Small intestine (tissue), 7 donors: ENCODE data around the gene ZBTB40. TPM values are rescaled to one million over a fixed set of nuclear protein-coding genes. Genes with fewer than 3 reads are reported as not detected.

ENCODE experiments used
- DNase-seq, 2 donors: peaks; one replicate each; pipeline versions ENCODE4 v3.0.0 to v3.0.0-alpha.2; 2013
- FAIRE-seq: peaks from 2 replicates; lab custom pipeline; 2012; peaks lifted over from hg19 to GRCh38; lab: Jason Lieb, UNC
- H3K27ac ChIP-seq, 3 donors: one replicate each; pipeline ENCODE4 v1.5.1; 2013; ENCODE audit warnings: low read length in 2 of 3, mild to moderate bottlenecking in 2 of 3, control low read depth in 1 of 3, inconsistent platforms in 1 of 3, low read depth in 1 of 3, moderate library complexity in 1 of 3
- H3K27me3 ChIP-seq, 3 donors: one replicate each; pipeline ENCODE4 v1.6.1; 2013; ENCODE audit warnings: low read length in 3 of 3, inconsistent platforms in 1 of 3; ENCODE audit not compliant: control insufficient read depth in 3 of 3, insufficient read depth in 3 of 3
- H3K36me3 ChIP-seq, 3 donors: one replicate each; pipeline ENCODE4 v1.6.1; 2013; ENCODE audit warnings: low read length in 3 of 3, inconsistent platforms in 1 of 3, low read depth in 1 of 3, mild to moderate bottlenecking in 1 of 3, moderate library complexity in 1 of 3; ENCODE audit not compliant: control insufficient read depth in 3 of 3, insufficient read depth in 2 of 3
- H3K4me1 ChIP-seq, 3 donors: one replicate each; pipeline ENCODE4 v1.6.1; 2013; ENCODE audit warnings: low read length in 2 of 3, inconsistent platforms in 1 of 3, low read depth in 1 of 3, mild to moderate bottlenecking in 1 of 3, moderate library complexity in 1 of 3; ENCODE audit not compliant: control insufficient read depth in 3 of 3, insufficient read depth in 2 of 3
- H3K4me3 ChIP-seq, 3 donors: one replicate each; pipeline ENCODE4 v1.5.1; 2013; ENCODE audit warnings: low read length in 3 of 3, control low read depth in 1 of 3, inconsistent platforms in 1 of 3, low read depth in 1 of 3, mild to moderate bottlenecking in 1 of 3, moderate library complexity in 1 of 3
- H3K9me3 ChIP-seq, 2 donors: one replicate each; pipeline ENCODE4 v1.6.1; 2013; ENCODE audit warnings: low read depth in 1 of 2, low read length in 1 of 2; ENCODE audit not compliant: control insufficient read depth in 2 of 2, insufficient read depth in 1 of 2
- WGBS, 3 donors: extraction: QIAGEN DNeasy Blood & Tissue Kit; methylation state at CpG; one replicate each; pipeline ENCODE4 v1.1.7; 2013; 5-methylcytosine and 5-hydroxymethylcytosine counted together
- polyA plus RNA-seq, 4 donors: library from polyadenylated mRNA; stranded (reverse) in 3 of 4; unstranded in 1 of 4; fragments of 200-250 nt in 3 of 4; fragments of 120-200 nt in 1 of 4; gene quantifications; one replicate each; pipeline versions ENCODE4 v1.2.1 to v1.2.3, GENCODE V29; 2013
- donor health status: healthy with polysubstance abuse.
- donor health status: control.
- donor health status: control.
- donor health status: Bipolar disorder and iron deficiency.
- donor health status: healthy.

ZBTB40 gene
- polyA plus RNA-seq, 4 donors, result 4.1 to 14.6 (median 6.7) TPM

DNA sequence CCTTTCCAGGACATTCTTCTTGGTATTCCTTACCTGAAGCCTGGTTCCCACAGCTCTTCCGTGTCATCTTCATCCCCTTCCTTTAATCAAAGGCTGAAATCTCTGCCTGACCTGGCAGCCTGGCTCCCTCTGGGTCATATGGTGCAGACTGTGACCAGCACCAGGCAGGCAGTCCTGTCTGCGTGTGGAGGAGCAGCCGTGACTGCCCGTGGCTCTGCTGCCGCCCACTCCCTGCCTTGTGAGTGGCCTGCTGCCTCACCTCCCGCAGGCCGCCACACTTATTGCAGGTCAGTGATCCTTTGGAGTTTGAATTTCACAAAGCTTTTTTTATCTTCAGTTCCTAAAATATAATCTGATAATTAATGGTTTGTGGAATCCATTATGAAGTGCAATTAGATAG lies 75.5 kb downstream of the ZBTB40 start:
- Histone ChIP-seq H3K9me3 (no peaks in the 10 kb centered on the region), H3K27me3 (no peaks in the 10 kb centered on the region), H3K4me1 (peaks cover 0 to 19% (median 3%) of the 10 kb centered on the region in 3 donors), H3K36me3 (peaks cover 10 to 71% (median 10%) of the 10 kb centered on the region in 3 donors), H3K4me3 (no peak overlapping the region), H3K27ac (no peak overlapping the region)
- FAIRE-seq, result no peak
- no peak for DNase-seq
- 89 to 92% (median 90%) methylated on average over 7 of the region's 7 CpGs for WGBS, 3 donors

DNA sequence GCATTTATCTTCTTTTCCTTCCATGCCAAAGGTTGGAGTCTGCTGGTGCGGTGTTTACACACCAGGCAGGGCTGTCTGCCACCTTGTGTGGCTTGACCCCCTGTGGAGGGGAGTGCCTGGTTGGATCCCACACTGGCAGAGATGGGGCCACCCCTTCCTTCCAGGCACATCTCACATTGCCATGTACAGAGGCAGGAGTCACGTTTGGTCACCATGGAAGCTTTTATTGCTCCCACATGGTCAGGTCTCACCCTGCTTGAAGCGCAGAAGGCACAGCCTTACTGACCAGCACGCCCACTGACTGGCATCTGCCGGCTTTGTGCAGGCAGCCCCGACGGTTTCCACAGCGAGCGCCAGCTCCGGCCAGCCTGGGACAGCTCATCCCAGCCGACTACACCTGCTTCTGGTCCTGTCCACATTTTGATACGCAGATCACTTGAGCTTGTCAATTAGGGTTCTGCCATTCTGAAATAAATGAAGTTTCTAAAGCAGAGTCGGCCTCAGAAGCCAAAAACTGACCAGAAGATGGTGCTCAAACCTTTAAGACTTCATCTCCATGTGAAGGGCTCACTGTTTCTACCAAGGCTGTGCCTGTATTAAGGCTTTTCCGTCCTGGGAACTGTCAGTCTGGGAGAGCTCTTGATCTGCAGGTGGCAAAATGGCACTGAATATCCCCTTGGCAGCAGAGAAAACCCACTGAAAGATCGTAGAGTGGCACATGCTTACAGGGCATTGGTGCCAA lies 76.1 kb downstream of the ZBTB40 start:
- FAIRE-seq (no peak), DNase-seq (no peak)
- no peaks in the 10 kb centered on the region for H3K9me3 ChIP-seq
- peaks cover 8 to 72% (median 10%) of the 10 kb centered on the region in 3 donors for H3K36me3 ChIP-seq
- H3K27me3 ChIP-seq, result no peaks in the 10 kb centered on the region
- 88 to 89% (median 88%) methylated on average over 15 of the region's 15 CpGs for whole genome bisulfite sequencing, 3 donors
- H3K4me3 ChIP-seq, result no peak overlapping the region
- H3K27ac ChIP-seq, result no peak overlapping the region
- peaks cover 0 to 21% (median 3%) of the 10 kb centered on the region in 3 donors for H3K4me1 ChIP-seq

GRCh38 chr1:22528451-22528850 lies 76.8 kb downstream of the ZBTB40 start:
- Histone ChIP-seq H3K27me3 (no peaks in the 10 kb centered on the region), H3K36me3 (peaks cover 8 to 77% (median 10%) of the 10 kb centered on the region in 3 donors), H3K27ac (no peak overlapping the region), H3K9me3 (no peaks in the 10 kb centered on the region), H3K4me1 (peaks cover 0 to 21% (median 3%) of the 10 kb centered on the region in 3 donors), H3K4me3 (no peak overlapping the region)
- no peak for DNase-seq
- WGBS, 3 donors, result 96% methylated on average over 7 of the region's 7 CpGs
- FAIRE-seq, result no peak

GRCh38 chr1:22529901-22530621 lies 78.4 kb downstream of the ZBTB40 start:
- Histone ChIP-seq H3K4me3 (no peak overlapping the region), H3K4me1 (peaks cover 0 to 21% (median 3%) of the 10 kb centered on the region in 3 donors), H3K9me3 (no peaks in the 10 kb centered on the region), H3K27me3 (no peaks in the 10 kb centered on the region), H3K27ac (peak overlapping the region in 2 of 3 donors; percentile 41 to 78), H3K36me3 (peaks cover 4 to 71% (median 5%) of the 10 kb centered on the region in 3 donors)
- peak in 1 of 2 donors; percentile 25 for DNase-seq
- FAIRE-seq, result no peak
- 65 to 78% (median 74%) methylated on average over 12 of the region's 12 CpGs for WGBS, 3 donors

GRCh38 chr1:22530715-22531114 lies 79.1 kb downstream of the ZBTB40 start:
- H3K36me3 ChIP-seq, result peaks cover 3 to 70% (median 4%) of the 10 kb centered on the region in 3 donors
- WGBS, 3 donors, result 71 to 76% (median 74%) methylated on average over 3 of the region's 3 CpGs
- FAIRE-seq, result no peak
- H3K27me3 ChIP-seq, result no peaks in the 10 kb centered on the region
- DNase-seq, result no peak
- no peaks in the 10 kb centered on the region for H3K9me3 ChIP-seq
- H3K4me1 ChIP-seq, result peaks cover 0 to 21% (median 3%) of the 10 kb centered on the region in 3 donors
- H3K27ac ChIP-seq, result peak overlapping the region in 2 of 3 donors; percentile 41 to 78
- H3K4me3 ChIP-seq, result no peak overlapping the region

- peak overlapping the region in 2 of 3 donors; percentile 7 to 41 for H3K27ac ChIP-seq
- H3K4me1 ChIP-seq, result peaks cover 0 to 21% (median 3%) of the 10 kb centered on the region in 3 donors
- no peak overlapping the region for H3K4me3 ChIP-seq
- FAIRE-seq (no peak), DNase-seq (peak; percentile 33 to 68)
- 25 to 34% (median 32%) methylated on average over 6 of the region's 6 CpGs for WGBS, 3 donors
- no peaks in the 10 kb centered on the region for H3K9me3 ChIP-seq
- peaks cover 0 to 64% (median 4%) of the 10 kb centered on the region in 3 donors for H3K36me3 ChIP-seq
- no peaks in the 10 kb centered on the region for H3K27me3 ChIP-seq
Measured at GRCh38 chr1:22531251-22531650, 79.6 kb downstream of the ZBTB40 start.

DNA sequence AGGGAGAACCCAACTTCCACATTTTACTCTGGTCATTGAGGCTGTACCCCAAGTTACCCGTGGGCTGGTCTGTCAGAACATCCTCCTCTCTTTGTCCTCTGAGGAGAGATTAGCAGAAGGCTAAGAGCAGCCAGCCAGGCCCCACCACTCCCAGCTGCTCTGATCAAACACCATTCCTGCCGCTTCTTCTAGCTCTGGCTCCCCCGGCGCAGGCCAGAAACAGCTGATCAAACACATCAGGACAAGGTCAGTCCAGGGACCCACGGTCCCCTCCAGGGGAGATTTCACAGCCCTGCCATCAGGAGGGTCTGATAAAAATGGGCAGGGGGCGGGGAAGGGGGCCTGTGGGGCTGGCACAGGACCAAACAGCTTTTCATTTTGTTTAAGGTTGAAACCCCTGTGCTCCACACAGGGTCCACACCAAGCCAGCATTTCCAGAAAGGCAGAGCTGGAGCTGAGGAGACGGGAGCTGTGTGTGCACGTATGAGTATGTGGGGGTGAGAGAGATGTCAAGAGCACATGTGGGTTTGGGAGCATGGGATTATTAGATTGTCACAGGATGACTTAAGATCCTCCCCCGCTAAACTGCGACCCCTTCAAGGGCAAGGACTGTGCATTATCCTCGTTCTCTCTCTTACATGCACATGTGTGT lies 81.7 kb downstream of the ZBTB40 start:
- Histone ChIP-seq H3K36me3 (peaks cover 0 to 50% (median 0%) of the 10 kb centered on the region in 3 donors), H3K9me3 (no peaks in the 10 kb centered on the region), H3K27me3 (no peaks in the 10 kb centered on the region), H3K4me1 (peaks cover 0 to 21% (median 3%) of the 10 kb centered on the region in 3 donors), H3K27ac (no peak overlapping the region), H3K4me3 (no peak overlapping the region)
- FAIRE-seq (no peak), DNase-seq (no peak)
- 85 to 87% (median 86%) methylated on average over 11 of the region's 11 CpGs for WGBS, 3 donors

DNA sequence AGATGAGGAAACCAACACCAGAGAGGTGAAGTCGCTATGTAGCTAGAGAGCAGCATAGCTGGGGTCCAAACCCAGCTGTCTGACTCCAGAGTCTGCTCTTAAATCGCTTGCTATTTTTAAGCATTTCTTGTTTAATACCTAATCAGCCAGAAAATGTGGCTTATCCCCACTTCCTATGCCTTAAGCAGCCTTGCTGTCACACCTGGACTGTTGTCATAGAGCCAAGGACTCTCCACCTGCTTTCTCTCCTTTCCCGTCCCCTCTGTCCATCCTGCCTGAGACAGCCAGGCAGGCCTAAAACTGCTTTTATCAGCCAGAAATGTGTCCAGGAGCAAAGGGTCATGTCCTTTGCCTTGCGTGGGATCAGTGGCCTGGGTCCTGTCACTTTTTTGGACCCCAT lies 83.3 kb downstream of the ZBTB40 start:
- H3K9me3 ChIP-seq, result no peaks in the 10 kb centered on the region
- 90 to 92% (median 92%) methylated on average over 4 of the region's 4 CpGs for WGBS, 3 donors
- H3K4me3 ChIP-seq, result no peak overlapping the region
- peaks cover 0 to 21% (median 3%) of the 10 kb centered on the region in 3 donors for H3K4me1 ChIP-seq
- H3K36me3 ChIP-seq, result peaks cover 0 to 35% (median 0%) of the 10 kb centered on the region in 3 donors
- FAIRE-seq, result no peak
- H3K27ac ChIP-seq, result no peak overlapping the region
- H3K27me3 ChIP-seq, result no peaks in the 10 kb centered on the region
- DNase-seq, result no peak
